Activated T-helper 17 cell treated with anti-CD3 and anti-CD28 coated beads, Interleukin-2, amount 50 U/mL, for 72 hours (primary cell): Measurements from ENCODE around the gene PLD5. TPM values are rescaled to one million over a fixed set of nuclear protein-coding genes. Genes with fewer than 3 reads are reported as not detected.
"Not testable (repeated sequence)": the region's sequence is repeated elsewhere in the genome, so short reads cannot be mapped to it uniquely, and the experiment has no call there.

Experiments used
- ATAC-seq: fragments of 150-1000 bp; cut with Tn5 transposase; replicated peaks from 2 replicates; pipeline ENCODE4 v1.10.0; 2021; ENCODE audit warnings: mild to moderate bottlenecking, moderate library complexity
- H3K27ac Mint-ChIP-seq: one replicate; pipeline ENCODE4 v1.8.0; 2022; ENCODE audit warnings: mixed read lengths
- H3K27me3 Mint-ChIP-seq: one replicate; pipeline ENCODE4 v1.8.0; 2022; ENCODE audit warnings: mixed read lengths
- H3K36me3 Mint-ChIP-seq: one replicate; pipeline ENCODE4 v1.8.0; 2022; ENCODE audit warnings: low read depth, mild to moderate bottlenecking, mixed read lengths
- H3K4me1 Mint-ChIP-seq: one replicate; pipeline ENCODE4 v1.8.0; 2022; ENCODE audit warnings: mixed read lengths
- H3K4me3 Mint-ChIP-seq: one replicate; pipeline ENCODE4 v1.8.0; 2022; ENCODE audit warnings: mild to moderate bottlenecking, mixed read lengths
- H3K9me3 Mint-ChIP-seq: one replicate; pipeline ENCODE4 v1.8.0; 2022; ENCODE audit warnings: mixed read lengths
- total RNA-seq, 2 donors: library from RNA; stranded (reverse); gene quantifications; one replicate each; pipeline ENCODE4 v1.2.3, GENCODE V29; 2022

PLD5 gene
- total RNA-seq, 2 donors from 2014 or later = not detected

- ATAC-seq = no peak
- Mint-ChIP-seq H3K4me1 (no peaks in the 10 kb centered on the region), H3K27ac (no peak overlapping the region), H3K4me3 (no peak overlapping the region), H3K27me3 (peaks cover 4% of the 10 kb centered on the region), H3K36me3 (no peaks in the 10 kb centered on the region), H3K9me3 (peaks cover 2% of the 10 kb centered on the region)
Measured at GRCh38 chr1:242128951-242129502, 395.5 kb downstream of the PLD5 start.

- Mint-ChIP-seq H3K9me3 (peaks cover 3% of the 10 kb centered on the region), H3K27ac (no peak overlapping the region), H3K4me3 (no peak overlapping the region), H3K27me3 (no peaks in the 10 kb centered on the region), H3K4me1 (no peaks in the 10 kb centered on the region), H3K36me3 (no peaks in the 10 kb centered on the region)
- ATAC-seq = no peak
Measured at GRCh38 chr1:242120432-242120831, 404.1 kb downstream of the PLD5 start.

- peaks cover 9% of the 10 kb centered on the region for H3K27me3 Mint-ChIP-seq
- H3K9me3 Mint-ChIP-seq = no peaks in the 10 kb centered on the region
- no peak overlapping the region for H3K27ac Mint-ChIP-seq
- H3K4me3 Mint-ChIP-seq = no peak overlapping the region
- H3K4me1 Mint-ChIP-seq = no peaks in the 10 kb centered on the region
- no peak for ATAC-seq
- no peaks in the 10 kb centered on the region for H3K36me3 Mint-ChIP-seq
Measured at GRCh38 chr1:242100921-242101320, 423.6 kb downstream of the PLD5 start.

- H3K4me1 Mint-ChIP-seq, H3K27me3 Mint-ChIP-seq, H3K36me3 Mint-ChIP-seq, ATAC-seq, H3K4me3 Mint-ChIP-seq, H3K9me3 Mint-ChIP-seq, H3K27ac Mint-ChIP-seq: not testable (repeated sequence)
Measured at GRCh38 chr1:242097283-242097682, 427.2 kb downstream of the PLD5 start.

- no peaks in the 10 kb centered on the region for H3K36me3 Mint-ChIP-seq
- no peak overlapping the region for H3K4me3 Mint-ChIP-seq
- ATAC-seq = no peak
- no peaks in the 10 kb centered on the region for H3K4me1 Mint-ChIP-seq
- H3K27me3 Mint-ChIP-seq = peaks cover 5% of the 10 kb centered on the region
- H3K9me3 Mint-ChIP-seq = no peaks in the 10 kb centered on the region
- H3K27ac Mint-ChIP-seq = no peak overlapping the region
Measured at GRCh38 chr1:242093116-242093515, 431.4 kb downstream of the PLD5 start.

GRCh38 chr1:242089911-242090310, 434.6 kb downstream of the PLD5 start:
- H3K27ac Mint-ChIP-seq = no peak overlapping the region
- H3K4me1 Mint-ChIP-seq = no peaks in the 10 kb centered on the region
- ATAC-seq = no peak
- peaks cover 8% of the 10 kb centered on the region for H3K27me3 Mint-ChIP-seq
- no peaks in the 10 kb centered on the region for H3K36me3 Mint-ChIP-seq
- no peak overlapping the region for H3K4me3 Mint-ChIP-seq
- no peaks in the 10 kb centered on the region for H3K9me3 Mint-ChIP-seq

- Mint-ChIP-seq H3K4me1 (no peaks in the 10 kb centered on the region), H3K27me3 (peaks cover 8% of the 10 kb centered on the region), H3K9me3 (no peaks in the 10 kb centered on the region), H3K27ac (no peak overlapping the region), H3K36me3 (no peaks in the 10 kb centered on the region), H3K4me3 (no peak overlapping the region)
- ATAC-seq = no peak
Measured at GRCh38 chr1:242088875-242089274, 435.6 kb downstream of the PLD5 start.

GRCh38 chr1:242086706-242087105, 437.8 kb downstream of the PLD5 start:
- Mint-ChIP-seq H3K4me3 (no peak overlapping the region), H3K27me3 (peaks cover 12% of the 10 kb centered on the region), H3K27ac (no peak overlapping the region), H3K9me3 (no peaks in the 10 kb centered on the region), H3K36me3 (no peaks in the 10 kb centered on the region), H3K4me1 (no peaks in the 10 kb centered on the region)
- ATAC-seq = no peak

- no peak overlapping the region for H3K4me3 Mint-ChIP-seq
- no peak for ATAC-seq
- no peak overlapping the region for H3K27ac Mint-ChIP-seq
- no peaks in the 10 kb centered on the region for H3K9me3 Mint-ChIP-seq
- H3K36me3 Mint-ChIP-seq = no peaks in the 10 kb centered on the region
- peaks cover 12% of the 10 kb centered on the region for H3K27me3 Mint-ChIP-seq
- no peaks in the 10 kb centered on the region for H3K4me1 Mint-ChIP-seq
Measured at GRCh38 chr1:242086093-242086492, 438.4 kb downstream of the PLD5 start.

- Mint-ChIP-seq H3K9me3 (no peaks in the 10 kb centered on the region), H3K4me3 (no peak overlapping the region), H3K27ac (no peak overlapping the region), H3K36me3 (no peaks in the 10 kb centered on the region), H3K4me1 (no peaks in the 10 kb centered on the region), H3K27me3 (peaks cover 6% of the 10 kb centered on the region)
- no peak for ATAC-seq
Measured at GRCh38 chr1:242083742-242084141, 440.8 kb downstream of the PLD5 start.

GRCh38 chr1:242081446-242081845, 443.1 kb downstream of the PLD5 start:
- Mint-ChIP-seq H3K9me3 (no peaks in the 10 kb centered on the region), H3K4me3 (no peak overlapping the region), H3K27ac (no peak overlapping the region), H3K27me3 (peaks cover 6% of the 10 kb centered on the region), H3K4me1 (no peaks in the 10 kb centered on the region), H3K36me3 (no peaks in the 10 kb centered on the region)
- ATAC-seq = no peak

- Mint-ChIP-seq H3K4me3 (no peak overlapping the region), H3K27ac (no peak overlapping the region), H3K27me3 (peaks cover 9% of the 10 kb centered on the region), H3K4me1 (no peaks in the 10 kb centered on the region), H3K36me3 (no peaks in the 10 kb centered on the region), H3K9me3 (no peaks in the 10 kb centered on the region)
- no peak for ATAC-seq
Measured at GRCh38 chr1:242065813-242066212, 458.7 kb downstream of the PLD5 start.

- Mint-ChIP-seq H3K9me3 (no peaks in the 10 kb centered on the region), H3K27ac (no peak overlapping the region), H3K27me3 (no peaks in the 10 kb centered on the region), H3K4me3 (no peak overlapping the region), H3K4me1 (no peaks in the 10 kb centered on the region), H3K36me3 (no peaks in the 10 kb centered on the region)
- no peak for ATAC-seq
Measured at GRCh38 chr1:242062271-242062670, 462.2 kb downstream of the PLD5 start.

- no peak for ATAC-seq
- Mint-ChIP-seq H3K4me1 (no peaks in the 10 kb centered on the region), H3K36me3 (no peaks in the 10 kb centered on the region), H3K27ac (no peak overlapping the region), H3K27me3 (no peaks in the 10 kb centered on the region), H3K9me3 (no peaks in the 10 kb centered on the region), H3K4me3 (no peak overlapping the region)
Measured at GRCh38 chr1:242059976-242060375, 464.5 kb downstream of the PLD5 start.

- not testable (repeated sequence) for H3K27ac Mint-ChIP-seq, H3K27me3 Mint-ChIP-seq, H3K4me3 Mint-ChIP-seq, ATAC-seq, H3K9me3 Mint-ChIP-seq, H3K36me3 Mint-ChIP-seq, H3K4me1 Mint-ChIP-seq
Measured at GRCh38 chr1:242058582-242058981, 465.9 kb downstream of the PLD5 start.

- not testable (repeated sequence) for H3K4me1 Mint-ChIP-seq, H3K36me3 Mint-ChIP-seq, H3K27me3 Mint-ChIP-seq, H3K9me3 Mint-ChIP-seq, ATAC-seq, H3K4me3 Mint-ChIP-seq, H3K27ac Mint-ChIP-seq
Measured at GRCh38 chr1:242058181-242058580, 466.3 kb downstream of the PLD5 start.
